GM23338 (cell line): ENCODE results near the gene ZFHX3. TPM values are rescaled to one million over a fixed set of nuclear protein-coding genes. Genes with fewer than 3 reads are reported as not detected.
A peak's percentile ranks its signal among the peaks of the same experiment; 100 is the strongest.

Experiments used
- ATAC-seq: fragments of 200-7000 bp; cut with Tn5 transposase; 3 replicates; pipeline ENCODE4 v1.9.1; 2020
- DNase-seq: peaks from one replicate; pipeline ENCODE4 v3.0.0-alpha.2; 2015; ENCODE audit warnings: low spot score
- H2AFZ ChIP-seq: fragments of 200-600 bp; sonication (generic); 2 replicates; pipeline ENCODE4 v1.8.0; 2016; ENCODE audit warnings: antibody characterized with exemption, mild to moderate bottlenecking, moderate library complexity
- H3F3A ChIP-seq: fragments of 200-600 bp; sonication (generic); replicated peaks from 2 replicates; pipeline ENCODE4 v1.8.0; 2017; ENCODE audit warnings: antibody characterized with exemption, mixed run types, low read depth
- H3K27ac ChIP-seq: fragments of 200-600 bp; sonication (generic); 2 replicates; pipeline ENCODE4 v1.6.1; 2016; ENCODE audit warnings: low read depth
- H3K27me3 ChIP-seq: fragments of 200-600 bp; sonication (generic); 2 replicates; pipeline ENCODE4 v1.8.0; 2016; ENCODE audit warnings: mild to moderate bottlenecking, mixed run types, moderate library complexity; ENCODE audit not compliant: insufficient read depth
- H3K36me3 ChIP-seq: fragments of 200-600 bp; sonication (generic); 2 replicates; pipeline ENCODE4 v1.8.0; 2016; ENCODE audit warnings: mild to moderate bottlenecking; ENCODE audit not compliant: insufficient read depth
- H3K4me1 ChIP-seq: fragments of 200-600 bp; sonication (generic); 2 replicates; pipeline ENCODE4 v1.8.0; 2016; ENCODE audit warnings: mild to moderate bottlenecking, moderate library complexity; ENCODE audit not compliant: insufficient read depth
- H3K4me2 ChIP-seq: fragments of 200-600 bp; sonication (generic); 2 replicates; pipeline ENCODE4 v1.7.1; 2017; ENCODE audit warnings: mixed run types
- H3K4me3 ChIP-seq: fragments of 200-600 bp; sonication (generic); 2 replicates; pipeline ENCODE4 v1.6.1; 2016; ENCODE audit warnings: mixed run types
- H3K79me2 ChIP-seq: fragments of 200-600 bp; sonication (generic); replicated peaks from 2 replicates; pipeline ENCODE4 v1.8.0; 2017; ENCODE audit warnings: mild to moderate bottlenecking; ENCODE audit not compliant: insufficient read depth
- H3K9me2 ChIP-seq: fragments of 200-600 bp; sonication (generic); 2 replicates; pipeline ENCODE4 v1.8.0; 2017; ENCODE audit not compliant: insufficient read depth
- H4K20me1 ChIP-seq: fragments of 200-600 bp; sonication (generic); replicated peaks from 2 replicates; pipeline ENCODE4 v1.8.0; 2017; ENCODE audit warnings: mild to moderate bottlenecking; ENCODE audit not compliant: insufficient read depth
- H3K27ac Mint-ChIP-seq: 2 replicates; pipeline ENCODE4 v1.8.0; 2020; ENCODE audit warnings: inconsistent platforms, mild to moderate bottlenecking, moderate library complexity, mixed read lengths
- H3K27me3 Mint-ChIP-seq: 3 replicates; pipeline ENCODE4 v1.8.0; 2022; ENCODE audit warnings: low read depth, mild to moderate bottlenecking, moderate library complexity, mixed read lengths, inconsistent platforms; ENCODE audit not compliant: insufficient read depth, poor library complexity
- H3K36me3 Mint-ChIP-seq: 3 replicates; pipeline ENCODE4 v1.8.0; 2021; ENCODE audit warnings: low read depth, mild to moderate bottlenecking, inconsistent platforms, moderate library complexity, mixed read lengths
- H3K4me1 Mint-ChIP-seq: 3 replicates; pipeline ENCODE4 v1.8.0; 2020; ENCODE audit warnings: mild to moderate bottlenecking, inconsistent platforms, mixed read lengths
- H3K4me3 Mint-ChIP-seq: 3 replicates; pipeline ENCODE4 v1.8.0; 2021; ENCODE audit warnings: moderate library complexity, mild to moderate bottlenecking, inconsistent platforms, mixed read lengths
- H3K9me3 Mint-ChIP-seq: 3 replicates; pipeline ENCODE4 v1.8.0; 2020; ENCODE audit warnings: moderate library complexity, mild to moderate bottlenecking, inconsistent platforms, mixed read lengths
- CREB1 ChIP-seq: fragments of 250-450 bp; sonication (Bioruptor Pico); IDR thresholded peaks from 2 replicates; pipeline ENCODE4 v1.5.0; 2020; ENCODE audit warnings: low read depth, mild to moderate bottlenecking, moderate library complexity
- EZH2 ChIP-seq: fragments of 200-600 bp; sonication (generic); IDR thresholded peaks from one replicate; pipeline ENCODE4 v1.8.0; 2017; ENCODE audit warnings: antibody characterized with exemption, mild to moderate bottlenecking, low read depth; ENCODE audit not compliant: unreplicated experiment
- JUNB ChIP-seq: IDR thresholded peaks from one replicate; pipeline ENCODE4 v1.6.1; 2016; ENCODE audit warnings: antibody characterized with exemption; ENCODE audit not compliant: unreplicated experiment
- NANOG ChIP-seq: IDR thresholded peaks from 2 replicates; pipeline ENCODE4 v1.6.1; 2016; ENCODE audit warnings: antibody characterized with exemption, borderline replicate concordance
- ZNF114 ChIP-seq: fragments of 250-450 bp; sonication (Bioruptor Pico); IDR thresholded peaks from 2 replicates; pipeline ENCODE4 v1.5.0; 2020; ENCODE audit warnings: mild to moderate bottlenecking, moderate library complexity
- ZNF331 ChIP-seq: fragments of 250-450 bp; sonication (Bioruptor Pico); IDR thresholded peaks from 2 replicates; pipeline ENCODE4 v1.5.0; 2020; ENCODE audit warnings: low read depth, mild to moderate bottlenecking, moderate library complexity
- polyA plus RNA-seq: library from polyadenylated mRNA; unstranded; fragments of >200 nt; fragmentation: Nextera tagmentation; extraction: Ambion mirVana; gene quantifications from 2 replicates; pipeline ENCODE4 v1.2.1, GENCODE V29; 2016
- total RNA-seq: library from RNA; depleted of rRNA; stranded (reverse); fragments of >200 nt; shearing (Covaris generic); gene quantifications from 2 replicates; pipeline ENCODE4 v1.2.3, GENCODE V29; 2014
- TF ChIP-seq, protein P1 (sequence below): IDR thresholded peaks from 2 replicates; pipeline ENCODE4 v1.6.1; 2016; ENCODE audit warnings: antibody characterized with exemption
- TF ChIP-seq, protein P2 (sequence below): IDR thresholded peaks from one replicate; pipeline ENCODE4 v1.6.1; 2018; ENCODE audit warnings: antibody characterized with exemption; ENCODE audit not compliant: unreplicated experiment
- TF ChIP-seq, protein P3 (sequence below), 2 experiments: fragments of 200-600 bp in 1 of 2; sonication (generic) in 1 of 2; conservative IDR thresholded peaks; 2 replicates each; pipeline versions ENCODE4 v1.5.1 to v1.6.1; 2016 to 2017; ENCODE audit warnings: antibody characterized with exemption in 2 of 2, low read depth in 2 of 2, mild to moderate bottlenecking in 2 of 2, moderate library complexity in 1 of 2

The ZFHX3 gene
- total and polyA plus RNA-seq, 2 experiments from 2014 or later, result 1.0 to 1.5 TPM

DNA sequence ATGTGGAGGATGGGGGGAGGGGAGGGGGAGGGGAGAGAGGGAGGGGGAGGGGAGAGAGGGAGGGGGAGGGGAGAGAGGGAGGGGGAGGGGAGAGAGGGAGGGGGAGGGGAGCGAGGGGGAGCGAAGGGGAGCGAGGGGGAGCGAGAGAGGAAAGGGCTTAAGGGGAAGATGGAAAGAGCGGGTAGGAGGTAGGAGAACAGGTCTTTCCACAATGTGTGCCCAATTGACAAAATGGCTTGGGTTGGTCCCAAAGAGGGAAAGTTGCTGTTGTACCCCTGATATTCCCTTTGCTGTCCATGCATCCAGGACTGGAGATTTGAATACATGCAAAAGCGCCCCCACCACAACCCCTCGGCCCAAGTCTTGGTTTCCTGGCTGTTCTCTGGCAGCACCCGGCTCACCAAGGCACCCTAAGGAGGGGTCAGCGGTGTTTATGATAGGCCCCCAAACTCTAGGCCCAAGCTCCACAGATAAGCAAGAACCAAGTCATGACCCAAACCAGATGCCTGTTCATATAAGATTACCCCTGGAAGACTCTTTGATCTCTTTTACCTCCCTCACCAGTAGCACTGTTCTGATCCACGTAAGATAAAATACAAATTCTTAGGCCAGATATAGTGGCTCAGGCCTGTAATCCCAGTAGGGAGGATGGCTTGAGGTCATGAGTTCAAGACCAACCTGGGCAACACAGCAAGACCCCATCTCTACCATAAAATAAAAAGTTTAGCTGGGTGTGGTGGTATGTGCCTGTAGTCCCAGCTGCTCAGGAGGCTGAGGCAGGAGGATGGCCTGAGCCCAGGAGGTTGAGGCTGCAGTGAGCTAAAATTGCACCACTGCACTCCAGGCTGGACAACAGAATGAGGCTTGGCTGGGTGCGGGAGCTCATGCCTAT lies 119.6 kb downstream of the ZFHX3 start:
- Mint-ChIP-seq H3K27ac (no peak overlapping the region), H3K4me1 (peaks cover 12% of the 10 kb centered on the region; the same call in 2 of the 3 replicates), H3K4me3 (no peak overlapping the region), H3K27me3 (peaks cover 4% of the 10 kb centered on the region), H3K36me3 (no peaks in the 10 kb centered on the region), H3K9me3 (peaks cover 2% of the 10 kb centered on the region; the same call in 1 of the 3 replicates)
- Histone ChIP-seq H3K4me1 (no peaks in the 10 kb centered on the region; the same call in 1 of the 2 replicates), H3K27ac (no peak overlapping the region), H3K4me2 (no peak overlapping the region), H3K36me3 (no peaks in the 10 kb centered on the region), H3F3A (no peaks in the 10 kb centered on the region), H3K4me3 (no peak overlapping the region), H4K20me1 (no peaks in the 10 kb centered on the region; the same call in 1 of the 2 replicates), H2AFZ (no peak overlapping the region), H3K79me2 (no peaks in the 10 kb centered on the region), H3K9me2 (no peaks in the 10 kb centered on the region), H3K27me3 (no peaks in the 10 kb centered on the region)
- ATAC-seq, result no peak
- TF ChIP-seq ZNF331 (CRISPR knock-in tag) (no peak), EZH2 (no peak), ZNF114 (CRISPR knock-in tag) (no peak)
- TF ChIP-seq, protein P1, sequence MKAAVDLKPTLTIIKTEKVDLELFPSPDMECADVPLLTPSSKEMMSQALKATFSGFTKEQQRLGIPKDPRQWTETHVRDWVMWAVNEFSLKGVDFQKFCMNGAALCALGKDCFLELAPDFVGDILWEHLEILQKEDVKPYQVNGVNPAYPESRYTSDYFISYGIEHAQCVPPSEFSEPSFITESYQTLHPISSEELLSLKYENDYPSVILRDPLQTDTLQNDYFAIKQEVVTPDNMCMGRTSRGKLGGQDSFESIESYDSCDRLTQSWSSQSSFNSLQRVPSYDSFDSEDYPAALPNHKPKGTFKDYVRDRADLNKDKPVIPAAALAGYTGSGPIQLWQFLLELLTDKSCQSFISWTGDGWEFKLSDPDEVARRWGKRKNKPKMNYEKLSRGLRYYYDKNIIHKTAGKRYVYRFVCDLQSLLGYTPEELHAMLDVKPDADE, result no peak
- TF ChIP-seq, protein P2, sequence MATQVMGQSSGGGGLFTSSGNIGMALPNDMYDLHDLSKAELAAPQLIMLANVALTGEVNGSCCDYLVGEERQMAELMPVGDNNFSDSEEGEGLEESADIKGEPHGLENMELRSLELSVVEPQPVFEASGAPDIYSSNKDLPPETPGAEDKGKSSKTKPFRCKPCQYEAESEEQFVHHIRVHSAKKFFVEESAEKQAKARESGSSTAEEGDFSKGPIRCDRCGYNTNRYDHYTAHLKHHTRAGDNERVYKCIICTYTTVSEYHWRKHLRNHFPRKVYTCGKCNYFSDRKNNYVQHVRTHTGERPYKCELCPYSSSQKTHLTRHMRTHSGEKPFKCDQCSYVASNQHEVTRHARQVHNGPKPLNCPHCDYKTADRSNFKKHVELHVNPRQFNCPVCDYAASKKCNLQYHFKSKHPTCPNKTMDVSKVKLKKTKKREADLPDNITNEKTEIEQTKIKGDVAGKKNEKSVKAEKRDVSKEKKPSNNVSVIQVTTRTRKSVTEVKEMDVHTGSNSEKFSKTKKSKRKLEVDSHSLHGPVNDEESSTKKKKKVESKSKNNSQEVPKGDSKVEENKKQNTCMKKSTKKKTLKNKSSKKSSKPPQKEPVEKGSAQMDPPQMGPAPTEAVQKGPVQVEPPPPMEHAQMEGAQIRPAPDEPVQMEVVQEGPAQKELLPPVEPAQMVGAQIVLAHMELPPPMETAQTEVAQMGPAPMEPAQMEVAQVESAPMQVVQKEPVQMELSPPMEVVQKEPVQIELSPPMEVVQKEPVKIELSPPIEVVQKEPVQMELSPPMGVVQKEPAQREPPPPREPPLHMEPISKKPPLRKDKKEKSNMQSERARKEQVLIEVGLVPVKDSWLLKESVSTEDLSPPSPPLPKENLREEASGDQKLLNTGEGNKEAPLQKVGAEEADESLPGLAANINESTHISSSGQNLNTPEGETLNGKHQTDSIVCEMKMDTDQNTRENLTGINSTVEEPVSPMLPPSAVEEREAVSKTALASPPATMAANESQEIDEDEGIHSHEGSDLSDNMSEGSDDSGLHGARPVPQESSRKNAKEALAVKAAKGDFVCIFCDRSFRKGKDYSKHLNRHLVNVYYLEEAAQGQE, result no peak
- no peak for DNase-seq

DNA sequence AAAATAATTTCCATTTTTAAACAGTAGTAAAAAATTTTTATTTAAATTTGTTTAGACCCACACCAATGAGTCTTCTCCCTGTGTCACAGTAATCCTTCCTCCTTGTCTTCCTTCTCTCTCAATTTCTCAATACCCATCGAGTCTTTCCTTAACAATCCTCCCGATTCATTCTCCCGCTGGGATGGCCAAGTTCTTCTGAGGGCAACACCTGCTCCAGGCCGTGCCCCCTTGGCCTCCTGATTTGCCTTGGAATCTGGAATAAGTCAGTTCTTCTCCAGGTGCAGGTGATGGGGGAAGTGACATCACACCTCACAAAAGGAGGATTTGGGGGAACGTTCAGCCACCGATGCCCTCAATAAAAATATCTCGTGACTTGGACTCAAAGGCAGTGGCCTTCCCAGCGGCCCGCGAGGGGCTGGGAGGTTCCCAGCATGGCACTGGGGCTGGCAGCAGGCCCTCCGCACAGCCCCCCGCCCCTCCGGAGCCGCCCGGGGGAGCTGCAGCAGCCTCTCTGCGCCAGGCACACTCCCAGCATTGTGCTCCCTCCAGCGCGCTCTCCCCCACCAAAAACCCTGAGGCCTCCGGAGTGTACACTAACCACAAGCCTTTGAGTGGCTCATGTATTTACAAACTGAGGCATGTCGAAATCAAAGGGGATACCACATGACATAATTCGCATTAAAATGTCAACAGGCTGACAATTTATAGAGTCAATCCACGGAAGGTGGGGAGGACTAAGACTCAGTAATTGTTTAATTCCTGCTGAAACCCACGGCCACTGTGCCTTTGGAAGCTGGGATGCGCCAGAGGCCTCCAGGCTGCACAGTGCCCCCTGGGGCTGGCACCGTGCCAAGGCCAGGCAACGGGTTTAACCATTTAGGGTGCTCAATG lies 120.5 kb downstream of the ZFHX3 start:
- H3F3A ChIP-seq, result no peaks in the 10 kb centered on the region
- H3K4me2 ChIP-seq, result no peak overlapping the region
- TF ChIP-seq, protein P2, result no peak
- TF ChIP-seq ZNF114 (CRISPR knock-in tag) (no peak), NANOG (no peak), CREB1 (no peak), JUNB (no peak)
- TF ChIP-seq, protein P3, sequence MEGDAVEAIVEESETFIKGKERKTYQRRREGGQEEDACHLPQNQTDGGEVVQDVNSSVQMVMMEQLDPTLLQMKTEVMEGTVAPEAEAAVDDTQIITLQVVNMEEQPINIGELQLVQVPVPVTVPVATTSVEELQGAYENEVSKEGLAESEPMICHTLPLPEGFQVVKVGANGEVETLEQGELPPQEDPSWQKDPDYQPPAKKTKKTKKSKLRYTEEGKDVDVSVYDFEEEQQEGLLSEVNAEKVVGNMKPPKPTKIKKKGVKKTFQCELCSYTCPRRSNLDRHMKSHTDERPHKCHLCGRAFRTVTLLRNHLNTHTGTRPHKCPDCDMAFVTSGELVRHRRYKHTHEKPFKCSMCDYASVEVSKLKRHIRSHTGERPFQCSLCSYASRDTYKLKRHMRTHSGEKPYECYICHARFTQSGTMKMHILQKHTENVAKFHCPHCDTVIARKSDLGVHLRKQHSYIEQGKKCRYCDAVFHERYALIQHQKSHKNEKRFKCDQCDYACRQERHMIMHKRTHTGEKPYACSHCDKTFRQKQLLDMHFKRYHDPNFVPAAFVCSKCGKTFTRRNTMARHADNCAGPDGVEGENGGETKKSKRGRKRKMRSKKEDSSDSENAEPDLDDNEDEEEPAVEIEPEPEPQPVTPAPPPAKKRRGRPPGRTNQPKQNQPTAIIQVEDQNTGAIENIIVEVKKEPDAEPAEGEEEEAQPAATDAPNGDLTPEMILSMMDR (conservative IDR thresholded peaks at IDR 0.05; ENCODE audit: low read depth in 2 of 2), result peak in 1 of 2 experiments; percentile 16; a peak in 1 of 4 replicates
- Mint-ChIP-seq H3K4me3 (no peak overlapping the region), H3K9me3 (peaks cover 2% of the 10 kb centered on the region; the same call in 1 of the 3 replicates), H3K36me3 (no peaks in the 10 kb centered on the region), H3K4me1 (peaks cover 12% of the 10 kb centered on the region; the same call in 2 of the 3 replicates), H3K27ac (no peak overlapping the region), H3K27me3 (peaks cover 4% of the 10 kb centered on the region)
- no peak for ATAC-seq
- no peak overlapping the region for H2AFZ ChIP-seq
- DNase-seq, result no peak
- H3K27ac ChIP-seq, result no peak overlapping the region
- H3K36me3 ChIP-seq, result no peaks in the 10 kb centered on the region
- no peaks in the 10 kb centered on the region for H3K9me2 ChIP-seq
- no peaks in the 10 kb centered on the region; the same call in 1 of the 2 replicates for H4K20me1 ChIP-seq
- no peaks in the 10 kb centered on the region; the same call in 1 of the 2 replicates for H3K4me1 ChIP-seq
- no peak overlapping the region for H3K4me3 ChIP-seq
- H3K27me3 ChIP-seq, result no peaks in the 10 kb centered on the region
- no peaks in the 10 kb centered on the region for H3K79me2 ChIP-seq
